Activated CD4-positive, alpha-beta T cell treated with anti-CD3 and anti-CD28 coated beads, Interleukin-2, amount 10 ng/mL, durations not matched to agents 7 days and 5 days (primary cell): ENCODE measurements around the gene NHP2. TPM values are rescaled to one million over a fixed set of nuclear protein-coding genes. Genes with fewer than 3 reads are reported as not detected.

Source experiments
- CTCF ChIA-PET: fragments of 350-600 bp; sonication (Branson Sonifier 250); formaldehyde crosslinking; loops from one replicate; lab custom pipeline; 2021; ENCODE audit warnings: antibody characterized with exemption; lab: Charles Lee
- POLR2A ChIA-PET: fragments of 350-600 bp; sonication (Branson Sonifier 250); formaldehyde crosslinking; loops from one replicate; lab custom pipeline; 2021; ENCODE audit warnings: antibody characterized with exemption; lab: Charles Lee
- DNase-seq: peaks from one replicate; pipeline ENCODE4 v3.0.0-alpha.2; 2020
- H3K27ac Mint-ChIP-seq: one replicate; pipeline ENCODE4 v1.8.0; 2021; ENCODE audit warnings: mild to moderate bottlenecking, moderate library complexity, mixed read lengths
- H3K27me3 Mint-ChIP-seq: one replicate; pipeline ENCODE4 v1.8.0; 2021; ENCODE audit warnings: mixed read lengths
- H3K36me3 Mint-ChIP-seq: one replicate; pipeline ENCODE4 v1.8.0; 2021; ENCODE audit warnings: low read depth, mixed read lengths
- H3K4me1 Mint-ChIP-seq: one replicate; pipeline ENCODE4 v1.8.0; 2021; ENCODE audit warnings: mixed read lengths
- H3K4me3 Mint-ChIP-seq: one replicate; pipeline ENCODE4 v1.8.0; 2021; ENCODE audit warnings: mild to moderate bottlenecking, moderate library complexity, mixed read lengths
- H3K9me3 Mint-ChIP-seq: one replicate; pipeline ENCODE4 v1.8.0; 2021; ENCODE audit warnings: mixed read lengths
- total RNA-seq, 2 experiments: library from RNA; stranded (reverse); gene quantifications; one replicate each; pipeline ENCODE4 v1.2.3, GENCODE V29; 2021

Gene NHP2
- total RNA-seq, 2 experiments from 2014 or later, result 145 TPM

- DNase-seq, result no peak
- Mint-ChIP-seq H3K27me3 (peaks cover 8% of the 10 kb centered on the region), H3K27ac (no peak overlapping the region)
Measured at GRCh38 chr5:178106556-178107239, 47.0 kb downstream of the NHP2 start.

GRCh38 chr5:178106086-178106485, 47.6 kb downstream of the NHP2 start:
- POLR2A ChIA-PET, result no interaction called here

More at GRCh38 chr5:178106556-178107239, 47.0 kb downstream of the NHP2 start:
- Mint-ChIP-seq H3K4me1 (peaks cover 10% of the 10 kb centered on the region), H3K9me3 (no peaks in the 10 kb centered on the region), H3K4me3 (no peak overlapping the region), H3K36me3 (no peaks in the 10 kb centered on the region)
- ChIA-PET POLR2A (no interaction called here), CTCF (interaction anchor here (2.0 kb wide), 1 partner anchor 11 kb away, joined by 5 read pairs; no protein-coding TSS in a partner anchor)

DNA sequence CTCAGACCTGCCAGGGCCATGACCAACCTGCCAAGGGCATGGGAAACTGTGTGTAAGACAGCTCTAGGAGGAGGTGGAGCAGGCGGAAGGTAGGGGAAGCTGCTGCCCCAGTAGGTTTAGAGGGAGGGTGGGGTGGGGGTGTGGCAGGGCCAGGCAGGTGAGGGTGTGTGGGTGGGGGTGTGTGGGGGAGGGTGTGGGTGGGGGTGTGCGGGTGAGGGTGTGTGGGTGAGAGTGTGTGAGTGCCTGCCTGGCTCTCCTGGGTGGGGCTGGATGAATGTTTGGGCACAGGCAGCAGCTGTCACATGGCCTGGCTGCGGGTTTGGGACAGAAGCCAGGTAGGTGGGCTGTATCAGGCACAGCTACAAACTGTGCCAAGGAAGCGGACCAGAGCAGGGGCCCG, 49.2 kb downstream of the NHP2 start:
- H3K9me3 Mint-ChIP-seq, result no peaks in the 10 kb centered on the region
- no peaks in the 10 kb centered on the region for H3K36me3 Mint-ChIP-seq
- H3K4me1 Mint-ChIP-seq, result peaks cover 10% of the 10 kb centered on the region
- POLR2A ChIA-PET, result no interaction called here
- H3K27me3 Mint-ChIP-seq, result no peaks in the 10 kb centered on the region
- H3K27ac Mint-ChIP-seq, result no peak overlapping the region
- H3K4me3 Mint-ChIP-seq, result no peak overlapping the region
- DNase-seq, result no peak
- CTCF ChIA-PET, result interaction anchor here (1.6 kb wide), 1 partner anchor 17 kb away, joined by 6 read pairs; no protein-coding TSS in a partner anchor

More at GRCh38 chr5:178106086-178106485, 47.6 kb downstream of the NHP2 start:
- DNase-seq, result no peak
- CTCF ChIA-PET, result interaction anchor here (0.6 to 1.6 kb wide), 3 partner anchors 15 to 601 kb away, joined by 3 to 6 read pairs (median 3); no protein-coding TSS in a partner anchor
- Mint-ChIP-seq H3K9me3 (no peaks in the 10 kb centered on the region), H3K27ac (no peak overlapping the region), H3K27me3 (peaks cover 7% of the 10 kb centered on the region), H3K36me3 (no peaks in the 10 kb centered on the region), H3K4me1 (peaks cover 10% of the 10 kb centered on the region), H3K4me3 (no peak overlapping the region)

DNA sequence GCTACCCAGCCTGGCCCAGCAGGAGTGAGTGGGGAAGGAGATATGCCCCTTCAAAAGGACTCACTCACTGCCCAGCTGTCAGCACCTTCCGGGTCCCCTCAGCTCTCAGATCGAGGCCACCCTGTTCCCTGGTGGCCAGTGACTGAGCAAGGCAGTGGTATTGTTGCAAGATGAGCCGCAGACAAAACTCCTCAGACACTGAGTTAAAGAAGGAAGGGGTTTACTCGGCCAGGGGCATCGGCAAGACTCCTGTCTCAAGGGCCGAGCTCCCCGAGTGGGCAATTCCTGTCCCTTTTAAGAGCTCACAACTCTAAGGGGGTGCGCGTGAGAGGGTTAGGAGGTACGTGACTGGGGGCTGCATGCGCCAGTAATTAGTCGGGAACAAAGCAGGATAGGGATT, 50.1 kb downstream of the NHP2 start:
- DNase-seq, result no peak
- no peak overlapping the region for H3K27ac Mint-ChIP-seq
- ChIA-PET CTCF (interaction anchor here (0.5 kb wide), 1 partner anchor 41 kb away, joined by 5 read pairs; no protein-coding TSS in a partner anchor), POLR2A (no interaction called here)
- peaks cover 4% of the 10 kb centered on the region for H3K4me1 Mint-ChIP-seq
- no peaks in the 10 kb centered on the region for H3K27me3 Mint-ChIP-seq
- no peak overlapping the region for H3K4me3 Mint-ChIP-seq
- no peaks in the 10 kb centered on the region for H3K36me3 Mint-ChIP-seq
- no peaks in the 10 kb centered on the region for H3K9me3 Mint-ChIP-seq

Other genes with a start within 250 kb of the NHP2 start
- not detected for gene PROP1, start 157.6 kb downstream of the NHP2 start, total RNA-seq
- gene N4BP3, start 40.4 kb downstream of the NHP2 start, total RNA-seq, result 1 to 10 TPM; 1.3 to 1.5 TPM
- gene RMND5B, start 22.9 kb downstream of the NHP2 start, total RNA-seq, result 10 to 100 TPM; 21.4 to 22.7 TPM
- gene GMCL2, start 33.5 kb upstream of the NHP2 start, total RNA-seq, result not detected
- gene HNRNPAB, start 50.6 kb upstream of the NHP2 start, total RNA-seq, result 100 to 1,000 TPM; 185 to 215 TPM
- 100 to 1,000 TPM; 126 to 138 TPM for gene PHYKPL, start 78.9 kb upstream of the NHP2 start, total RNA-seq